ENCODE measurements around the gene CASP9.
A peak's percentile ranks its signal among the peaks of the same experiment; 100 is the strongest.
"Not testable (repeated sequence)": the region's sequence is repeated elsewhere in the genome, so short reads cannot be mapped to it uniquely, and the experiment has no call there.

Gene CASP9

DNA sequence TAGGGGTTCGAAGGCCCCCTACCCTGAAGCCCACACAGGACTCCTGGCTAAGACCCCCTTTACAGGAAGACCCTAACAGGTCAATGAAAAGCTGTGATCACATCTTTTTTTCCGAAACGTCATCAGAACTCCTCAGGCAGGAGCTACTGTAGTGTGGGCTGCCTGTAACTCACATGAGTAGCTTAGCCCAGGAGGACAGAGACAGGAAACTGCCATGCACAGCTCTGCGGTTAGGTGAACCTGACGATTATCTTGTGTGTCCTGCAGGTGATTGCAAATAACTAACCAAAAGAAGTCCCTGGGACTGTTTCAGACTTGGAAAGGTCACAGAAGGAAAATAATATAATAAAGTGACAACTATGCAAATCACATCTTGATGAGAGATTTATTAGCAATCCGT is 52.3 kb downstream of the CASP9 start:
- H3K9me3 ChIP-seq (ENCODE audit: control insufficient read depth, low read length); H2AFZ ChIP-seq (ENCODE audit: low read depth, low read length); DNase-seq; H2BK120ac ChIP-seq (ENCODE audit: low read depth, low read length); H3K23ac ChIP-seq (ENCODE audit: low read length in 2 of 2); H4K8ac ChIP-seq (ENCODE audit: low read length); H2BK5ac ChIP-seq (ENCODE audit: low read depth, low read length, poor library complexity, severe bottlenecking); H2AK5ac ChIP-seq (ENCODE audit: low read length, severe bottlenecking); H2BK15ac ChIP-seq (ENCODE audit: low read depth, poor library complexity, severe bottlenecking); H4K91ac ChIP-seq (ENCODE audit: low read length); H3K27ac ChIP-seq (ENCODE audit: low read length, poor library complexity, severe bottlenecking); H2BK12ac ChIP-seq (ENCODE audit: low read length in 2 of 2); H3K79me1 ChIP-seq (replicated peaks; ENCODE audit: low read length, poor library complexity, severe bottlenecking); H3K9ac ChIP-seq (ENCODE audit: low read length); H3K18ac ChIP-seq (ENCODE audit: low read depth in 1 of 2, low read length in 2 of 2); H3K14ac ChIP-seq (ENCODE audit: low read length in 2 of 2); H3K27me3 ChIP-seq (ENCODE audit: control insufficient read depth in 1 of 2, insufficient read depth in 1 of 2, low read length in 2 of 2); H3K36me3 ChIP-seq (ENCODE audit: control insufficient read depth in 1 of 2, insufficient read depth in 2 of 2, low read depth in 1 of 2, low read length in 2 of 2); H3K4ac ChIP-seq (ENCODE audit: low read depth in 1 of 2, low read length in 2 of 2); H3K4me3 ChIP-seq (ENCODE audit: insufficient read depth in 1 of 2, low read depth in 1 of 2, low read length in 2 of 2); H3K4me1 ChIP-seq (ENCODE audit: control insufficient read depth, insufficient read depth, low read depth, low read length): not testable (repeated sequence)
- 87% methylated on average over 6 of the region's 6 CpGs for WGBS
- H3K4me2 ChIP-seq (ENCODE audit: low read length, poor library complexity, severe bottlenecking) = peak overlapping the region; percentile 19

DNA sequence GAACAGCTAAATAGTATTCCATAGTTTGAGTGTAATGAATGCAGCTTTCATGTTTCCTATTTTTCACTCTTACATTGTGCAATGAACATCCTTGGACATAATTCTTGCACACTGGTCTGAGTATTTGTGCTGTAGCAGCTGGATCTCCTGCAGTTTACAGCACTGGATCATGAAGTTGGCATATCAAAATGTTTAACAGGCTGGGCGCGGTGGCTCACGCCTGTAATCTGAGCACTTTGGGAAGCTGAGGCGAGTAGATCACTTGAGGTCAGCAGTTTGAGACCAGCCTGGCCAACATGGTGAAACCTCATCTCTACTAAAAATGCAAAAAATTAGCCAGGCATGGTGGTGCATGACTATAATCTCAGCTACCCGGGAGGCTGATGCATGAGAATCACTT is 52.9 kb downstream of the CASP9 start:
- H3K79me1 ChIP-seq (replicated peaks; ENCODE audit: low read length, poor library complexity, severe bottlenecking); H3K4me1 ChIP-seq (ENCODE audit: control insufficient read depth, insufficient read depth, low read depth, low read length); H3K4me2 ChIP-seq (ENCODE audit: low read length, poor library complexity, severe bottlenecking); H3K4me3 ChIP-seq (ENCODE audit: insufficient read depth in 1 of 2, low read depth in 1 of 2, low read length in 2 of 2); H3K36me3 ChIP-seq (ENCODE audit: control insufficient read depth in 1 of 2, insufficient read depth in 2 of 2, low read depth in 1 of 2, low read length in 2 of 2); DNase-seq; H3K23ac ChIP-seq (ENCODE audit: low read length in 2 of 2); H3K27ac ChIP-seq (ENCODE audit: low read length, poor library complexity, severe bottlenecking); H2AK5ac ChIP-seq (ENCODE audit: low read length, severe bottlenecking); H3K9me3 ChIP-seq (ENCODE audit: control insufficient read depth, low read length); H3K14ac ChIP-seq (ENCODE audit: low read length in 2 of 2); H2BK120ac ChIP-seq (ENCODE audit: low read depth, low read length); H2BK12ac ChIP-seq (ENCODE audit: low read length in 2 of 2); H4K91ac ChIP-seq (ENCODE audit: low read length); H2BK15ac ChIP-seq (ENCODE audit: low read depth, poor library complexity, severe bottlenecking); H3K4ac ChIP-seq (ENCODE audit: low read depth in 1 of 2, low read length in 2 of 2); H2AFZ ChIP-seq (ENCODE audit: low read depth, low read length); H2BK5ac ChIP-seq (ENCODE audit: low read depth, low read length, poor library complexity, severe bottlenecking); H3K9ac ChIP-seq (ENCODE audit: low read length); H3K27me3 ChIP-seq (ENCODE audit: control insufficient read depth in 1 of 2, insufficient read depth in 1 of 2, low read length in 2 of 2); H3K18ac ChIP-seq (ENCODE audit: low read depth in 1 of 2, low read length in 2 of 2); H4K8ac ChIP-seq (ENCODE audit: low read length): not testable (repeated sequence)
- 90% methylated on average over 5 of the region's 5 CpGs for WGBS

DNA sequence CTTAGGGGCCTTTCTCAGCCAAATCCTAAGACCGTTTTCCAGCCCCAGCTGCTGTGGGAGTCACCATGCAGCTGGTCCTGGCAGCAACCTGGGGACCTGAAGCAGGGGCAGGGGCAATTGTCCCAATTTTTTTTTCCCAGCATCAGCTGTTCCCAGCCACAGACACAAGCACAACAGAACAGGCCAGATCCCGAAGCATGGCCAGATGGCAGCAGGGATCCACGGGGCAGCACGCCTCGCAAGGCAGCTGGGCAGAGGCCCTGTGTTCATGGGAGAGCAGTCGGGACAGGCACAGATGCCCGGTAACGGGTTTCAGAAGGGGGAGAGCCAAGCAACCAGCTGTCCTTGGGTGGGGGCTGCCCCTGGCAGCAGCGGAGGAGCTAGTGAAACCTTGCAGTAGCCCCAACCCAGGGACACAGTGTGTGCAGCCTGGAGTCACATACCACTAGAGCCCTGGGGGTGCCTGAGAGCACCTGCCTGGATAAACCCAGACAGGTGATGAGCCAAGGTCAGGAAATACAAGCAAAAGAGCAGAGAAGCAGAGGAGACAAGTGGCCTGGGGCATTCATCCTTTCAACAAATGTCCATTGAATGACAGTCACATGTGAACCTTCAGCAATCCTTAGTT is 54.1 kb downstream of the CASP9 start:
- peaks cover 0 to 17% of the 10 kb centered on the region in 2 experiments for H3K27me3 ChIP-seq (ENCODE audit: control insufficient read depth in 1 of 2, insufficient read depth in 1 of 2, low read length in 2 of 2)
- H3K23ac ChIP-seq (ENCODE audit: low read length in 2 of 2); DNase-seq; H3K4me1 ChIP-seq (ENCODE audit: control insufficient read depth, insufficient read depth, low read depth, low read length); H3K4ac ChIP-seq (ENCODE audit: low read depth in 1 of 2, low read length in 2 of 2); H3K79me1 ChIP-seq (replicated peaks; ENCODE audit: low read length, poor library complexity, severe bottlenecking); H3K27ac ChIP-seq (ENCODE audit: low read length, poor library complexity, severe bottlenecking); H3K4me3 ChIP-seq (ENCODE audit: insufficient read depth in 1 of 2, low read depth in 1 of 2, low read length in 2 of 2); H2BK15ac ChIP-seq (ENCODE audit: low read depth, poor library complexity, severe bottlenecking); H3K14ac ChIP-seq (ENCODE audit: low read length in 2 of 2); H2BK5ac ChIP-seq (ENCODE audit: low read depth, low read length, poor library complexity, severe bottlenecking); H2AK5ac ChIP-seq (ENCODE audit: low read length, severe bottlenecking); H4K91ac ChIP-seq (ENCODE audit: low read length); H2BK12ac ChIP-seq (ENCODE audit: low read length in 2 of 2); H3K36me3 ChIP-seq (ENCODE audit: control insufficient read depth in 1 of 2, insufficient read depth in 2 of 2, low read depth in 1 of 2, low read length in 2 of 2); H3K9ac ChIP-seq (ENCODE audit: low read length); H3K9me3 ChIP-seq (ENCODE audit: control insufficient read depth, low read length); H3K18ac ChIP-seq (ENCODE audit: low read depth in 1 of 2, low read length in 2 of 2); H4K8ac ChIP-seq (ENCODE audit: low read length); H2AFZ ChIP-seq (ENCODE audit: low read depth, low read length); H3K4me2 ChIP-seq (ENCODE audit: low read length, poor library complexity, severe bottlenecking); H2BK120ac ChIP-seq (ENCODE audit: low read depth, low read length): not testable (repeated sequence)
- WGBS = 83% methylated on average over 9 of the region's 9 CpGs

DNA sequence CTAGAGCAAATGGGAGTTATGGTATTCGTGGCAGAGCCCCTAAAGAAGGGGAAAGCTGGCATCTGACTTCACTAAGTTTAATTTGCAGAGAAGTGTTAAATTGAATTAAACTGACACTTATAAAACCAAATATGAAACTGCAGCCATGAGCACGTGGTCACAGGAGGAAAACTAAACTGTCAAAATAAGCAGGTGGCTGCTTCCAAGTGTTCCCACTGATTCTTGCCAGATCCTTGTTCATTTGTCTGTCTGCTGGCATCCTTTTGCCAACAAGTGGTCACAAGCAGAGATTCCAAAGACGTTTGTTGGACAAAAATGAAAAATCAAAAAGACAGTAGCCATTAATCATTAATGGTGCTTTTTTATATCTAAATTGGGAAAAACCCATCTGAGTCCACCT is 54.7 kb downstream of the CASP9 start:
- Histone ChIP-seq H3K27ac (ENCODE audit: low read length, poor library complexity, severe bottlenecking) (no peak overlapping the region), H4K8ac (ENCODE audit: low read length) (no peak overlapping the region), H3K27me3 (ENCODE audit: control insufficient read depth in 1 of 2, insufficient read depth in 1 of 2, low read length in 2 of 2) (peaks cover 0 to 17% of the 10 kb centered on the region in 2 experiments), H2BK5ac (ENCODE audit: low read depth, low read length, poor library complexity, severe bottlenecking) (no peak overlapping the region), H2BK12ac (ENCODE audit: low read length in 2 of 2) (no peak overlapping the region), H3K9me3 (ENCODE audit: control insufficient read depth, low read length) (no peaks in the 10 kb centered on the region), H3K36me3 (ENCODE audit: control insufficient read depth in 1 of 2, insufficient read depth in 2 of 2, low read depth in 1 of 2, low read length in 2 of 2) (no peaks in the 10 kb centered on the region), H2BK120ac (ENCODE audit: low read depth, low read length) (no peak overlapping the region), H3K79me1 (replicated peaks; ENCODE audit: low read length, poor library complexity, severe bottlenecking) (no peaks in the 10 kb centered on the region), H3K14ac (ENCODE audit: low read length in 2 of 2) (no peak overlapping the region), H2BK15ac (ENCODE audit: low read depth, poor library complexity, severe bottlenecking) (no peak overlapping the region), H3K23ac (ENCODE audit: low read length in 2 of 2) (no peak overlapping the region), H3K4ac (ENCODE audit: low read depth in 1 of 2, low read length in 2 of 2) (no peak overlapping the region), H3K4me2 (ENCODE audit: low read length, poor library complexity, severe bottlenecking) (no peak overlapping the region), H3K18ac (ENCODE audit: low read depth in 1 of 2, low read length in 2 of 2) (no peak overlapping the region), H3K9ac (ENCODE audit: low read length) (no peak overlapping the region), H2AK5ac (ENCODE audit: low read length, severe bottlenecking) (no peak overlapping the region), H3K4me3 (ENCODE audit: insufficient read depth in 1 of 2, low read depth in 1 of 2, low read length in 2 of 2) (no peak overlapping the region), H4K91ac (ENCODE audit: low read length) (no peak overlapping the region), H3K4me1 (ENCODE audit: control insufficient read depth, insufficient read depth, low read depth, low read length) (no peaks in the 10 kb centered on the region), H2AFZ (ENCODE audit: low read depth, low read length) (no peak overlapping the region)
- DNase-seq = no peak
- WGBS = 68% methylated on average over 3 of the region's 3 CpGs
